IMR-90 (cell line): Measurements from ENCODE around the gene NXN. TPM values are rescaled to one million over a fixed set of nuclear protein-coding genes. Genes with fewer than 3 reads are reported as not detected.
A peak's percentile ranks its signal among the peaks of the same experiment; 100 is the strongest.

Source experiments
- ATAC-seq: fragments of 200-7000 bp; cut with Tn5 transposase; 2 replicates; pipeline ENCODE4 v1.9.1; 2020; ENCODE audit warnings: low read depth, mild to moderate bottlenecking, moderate library complexity
- BruUV-seq: library from RNA; stranded (reverse); fragments of 400-500 nt; replicated peaks from 2 replicates; lab custom pipeline; 2021; lab: Mats Ljungman, UMichigan
- CTCF ChIA-PET: fragments of 300-600 bp; formaldehyde crosslinking; extraction: SDS; loops from one replicate; lab custom pipeline; 2021; ENCODE audit warnings: antibody characterized with exemption; lab: Yijun Ruan, JAX
- POLR2A ChIA-PET: fragments of 300-600 bp; sonication (Branson Sonifier 250); formaldehyde crosslinking; loops from one replicate; lab custom pipeline; 2022; ENCODE audit warnings: antibody characterized with exemption; ENCODE audit not compliant: unreplicated experiment; lab: Charles Lee
- DNase-seq: peaks from one replicate; pipeline ENCODE4 v3.0.0; 2013
- H2AFZ ChIP-seq: replicated peaks from 2 replicates; pipeline ENCODE3; 2013; ENCODE audit warnings: low read length, mild to moderate bottlenecking; ENCODE audit not compliant: poor library complexity
- H2AK5ac ChIP-seq: 2 replicates; pipeline ENCODE4 v1.6.1; 2013; ENCODE audit warnings: low read depth, low read length, inconsistent platforms
- H2AK9ac ChIP-seq: replicated peaks from 2 replicates; pipeline ENCODE3; 2013; ENCODE audit warnings: mild to moderate bottlenecking, low read depth, low read length, moderate library complexity; ENCODE audit not compliant: poor library complexity
- H2BK120ac ChIP-seq: 2 replicates; pipeline ENCODE4 v1.6.1; 2013; ENCODE audit warnings: low read depth, low read length, inconsistent platforms
- H2BK15ac ChIP-seq: 3 replicates; pipeline ENCODE4 v1.6.1; 2013; ENCODE audit warnings: low read depth, low read length, inconsistent platforms
- H2BK20ac ChIP-seq: 2 replicates; pipeline ENCODE4 v1.6.1; 2013; ENCODE audit warnings: low read depth, mild to moderate bottlenecking, inconsistent platforms, low read length, moderate library complexity
- H2BK5ac ChIP-seq: 2 replicates; pipeline ENCODE4 v1.6.1; 2013; ENCODE audit warnings: mild to moderate bottlenecking, low read depth, low read length, inconsistent platforms; ENCODE audit not compliant: poor library complexity, severe bottlenecking
- H3K14ac ChIP-seq: replicated peaks from 2 replicates; pipeline ENCODE4 v1.6.1; 2013; ENCODE audit warnings: low read depth, low read length, inconsistent platforms
- H3K18ac ChIP-seq: 2 replicates; pipeline ENCODE4 v1.6.1; 2013; ENCODE audit warnings: low read depth, low read length, control low read depth
- H3K23ac ChIP-seq: 2 replicates; pipeline ENCODE4 v1.6.1; 2013; ENCODE audit warnings: low read depth, low read length, inconsistent platforms
- H3K27ac ChIP-seq: 2 replicates; pipeline ENCODE4 v1.5.1; 2013; ENCODE audit warnings: mild to moderate bottlenecking, control low read depth, low read length; ENCODE audit not compliant: insufficient read depth
- H3K27me3 ChIP-seq: 2 replicates; pipeline ENCODE4 v1.6.1; 2013; ENCODE audit warnings: low read length; ENCODE audit not compliant: control insufficient read depth, insufficient read depth
- H3K36me3 ChIP-seq: 2 replicates; pipeline ENCODE4 v1.6.1; 2013; ENCODE audit warnings: low read length, mixed read lengths; ENCODE audit not compliant: control insufficient read depth, insufficient read depth
- H3K4ac ChIP-seq: 2 replicates; pipeline ENCODE4 v1.6.1; 2013; ENCODE audit warnings: low read depth, low read length, inconsistent platforms
- H3K4me1 ChIP-seq: 2 replicates; pipeline ENCODE4 v1.6.1; 2013; ENCODE audit warnings: low read length, mixed read lengths; ENCODE audit not compliant: control insufficient read depth, insufficient read depth
- H3K4me2 ChIP-seq: 2 replicates; pipeline ENCODE4 v1.6.1; 2013; ENCODE audit warnings: low read depth, mild to moderate bottlenecking, control low read depth, low read length, moderate library complexity
- H3K4me3 ChIP-seq: 2 replicates; pipeline ENCODE4 v1.5.1; 2013; ENCODE audit warnings: low read depth, mild to moderate bottlenecking, control low read depth, low read length, moderate library complexity; ENCODE audit not compliant: insufficient read depth
- H3K56ac ChIP-seq: 2 replicates; pipeline ENCODE4 v1.6.1; 2013; ENCODE audit warnings: low read length, inconsistent platforms; ENCODE audit not compliant: insufficient read depth; ENCODE audit errors: extremely low read depth
- H3K79me1 ChIP-seq, 2 experiments: 2 replicates each; pipeline ENCODE4 v1.6.1; 2013; ENCODE audit warnings: low read length in 2 of 2, inconsistent platforms in 1 of 2, low read depth in 1 of 2
- H3K9ac ChIP-seq: 2 replicates; pipeline ENCODE4 v1.6.1; 2013; ENCODE audit warnings: low read depth, low read length, control low read depth
- H3K9me1 ChIP-seq: 2 replicates; pipeline ENCODE4 v1.6.1; 2013; ENCODE audit warnings: low read length, inconsistent platforms; ENCODE audit not compliant: insufficient read depth
- H3K9me3 ChIP-seq: 2 replicates; pipeline ENCODE4 v1.6.1; 2013; ENCODE audit warnings: low read length; ENCODE audit not compliant: control insufficient read depth, insufficient read depth
- H4K20me1 ChIP-seq: 2 replicates; pipeline ENCODE4 v1.6.1; 2013; ENCODE audit warnings: low read length, inconsistent platforms; ENCODE audit not compliant: insufficient read depth
- H4K5ac ChIP-seq: 2 replicates; pipeline ENCODE4 v1.6.1; 2013; ENCODE audit warnings: mild to moderate bottlenecking, low read depth, low read length, control low read depth
- H4K8ac ChIP-seq, 2 experiments: 2 replicates each; pipeline ENCODE4 v1.6.1; 2013; ENCODE audit warnings: low read depth in 2 of 2, low read length in 2 of 2, control low read depth in 1 of 2, inconsistent platforms in 1 of 2
- H4K91ac ChIP-seq: 2 replicates; pipeline ENCODE4 v1.6.1; 2013; ENCODE audit warnings: low read depth, low read length, inconsistent platforms; ENCODE audit not compliant: insufficient read depth
- CEBPB ChIP-seq: IDR thresholded peaks from 2 replicates; pipeline ENCODE4 v1.6.1; 2012; ENCODE audit warnings: low read depth, low read length, improper control_type of control experiment
- CTCF ChIP-seq: conservative IDR thresholded peaks from 2 replicates; pipeline ENCODE4 v1.5.1; 2012; ENCODE audit warnings: mild to moderate bottlenecking, low read depth, low read length, improper control_type of control experiment
- MAFK ChIP-seq: IDR thresholded peaks from 2 replicates; pipeline ENCODE4 v1.6.1; 2012; ENCODE audit warnings: low read depth, low read length, improper control_type of control experiment
- MAZ ChIP-seq: IDR thresholded peaks from 2 replicates; pipeline ENCODE4 v1.6.1; 2012; ENCODE audit warnings: low read depth, mild to moderate bottlenecking, low read length, improper control_type of control experiment, moderate library complexity, borderline replicate concordance
- MXI1 ChIP-seq: IDR thresholded peaks from 2 replicates; pipeline ENCODE4 v1.6.1; 2012; ENCODE audit warnings: low read depth, mild to moderate bottlenecking, low read length, moderate library complexity, borderline replicate concordance
- POLR2A ChIP-seq: IDR thresholded peaks from 2 replicates; pipeline ENCODE4 v1.6.1; 2012; ENCODE audit warnings: mild to moderate bottlenecking, low read depth, low read length
- RAD21 ChIP-seq: IDR thresholded peaks from 2 replicates; pipeline ENCODE4 v1.6.1; 2012; ENCODE audit warnings: low read length, improper control_type of control experiment
- RCOR1 ChIP-seq: IDR thresholded peaks from 2 replicates; pipeline ENCODE4 v1.6.1; 2012; ENCODE audit warnings: mild to moderate bottlenecking, low read length, improper control_type of control experiment; ENCODE audit not compliant: insufficient replicate concordance
- SMC3 ChIP-seq: fragments of 150-350 bp; IDR thresholded peaks from 2 replicates; pipeline ENCODE4 v1.6.1; 2016; ENCODE audit warnings: low read depth, mild to moderate bottlenecking, antibody characterized with exemption, low read length, moderate library complexity
- WGBS, 2 experiments: methylation state at CpG; one replicate each; pipeline versions ENCODE4 v1.1.5 to v1.1.7; 2013; ENCODE audit warnings: missing lambda C conversion rate in 2 of 2; ENCODE audit not compliant: insufficient read length in 1 of 2; ENCODE audit errors: extremely low coverage in 2 of 2; 5-methylcytosine and 5-hydroxymethylcytosine counted together
- dilution Hi-C: fragments of 300-500 bp; cut with HindIII; formaldehyde crosslinking; loops from one replicate; pipeline ENCODE4 v1.14.3; 2018; ENCODE audit warnings: low sequenced_read_pairs; ENCODE audit not compliant: unreplicated experiment
- in situ Hi-C: fragments of 300-500 bp; cut with MboI; formaldehyde crosslinking; loops from 3 replicates; pipeline ENCODE4 v1.14.3; 2019; ENCODE audit warnings: low sequenced_read_pairs, inconsistent platforms, mixed read lengths
- intact Hi-C: fragments of 100-400 bp; cut with micrococcal nuclease; formaldehyde crosslinking; loops from 2 replicates; pipeline ENCODE4 v1.10.0; 2022
- polyA plus RNA-seq, 3 experiments: library from polyadenylated mRNA; depleted of rRNA; stranded (reverse); fragments of >200 nt; gene quantifications; 2 replicates each; pipeline ENCODE4 v1.2.3, GENCODE V29; 2012; ENCODE audit warnings: low replicate concordance in 1 of 3
- total RNA-seq: library from RNA; depleted of rRNA; stranded (reverse); fragments of >200 nt; gene quantifications from 2 replicates; pipeline ENCODE4 v1.2.3, GENCODE V29; 2012

Gene NXN
- total and polyA plus RNA-seq, 2 of the 4 experiments (the other 2 are of a cell fraction) = 52.5 to 116 TPM

DNA sequence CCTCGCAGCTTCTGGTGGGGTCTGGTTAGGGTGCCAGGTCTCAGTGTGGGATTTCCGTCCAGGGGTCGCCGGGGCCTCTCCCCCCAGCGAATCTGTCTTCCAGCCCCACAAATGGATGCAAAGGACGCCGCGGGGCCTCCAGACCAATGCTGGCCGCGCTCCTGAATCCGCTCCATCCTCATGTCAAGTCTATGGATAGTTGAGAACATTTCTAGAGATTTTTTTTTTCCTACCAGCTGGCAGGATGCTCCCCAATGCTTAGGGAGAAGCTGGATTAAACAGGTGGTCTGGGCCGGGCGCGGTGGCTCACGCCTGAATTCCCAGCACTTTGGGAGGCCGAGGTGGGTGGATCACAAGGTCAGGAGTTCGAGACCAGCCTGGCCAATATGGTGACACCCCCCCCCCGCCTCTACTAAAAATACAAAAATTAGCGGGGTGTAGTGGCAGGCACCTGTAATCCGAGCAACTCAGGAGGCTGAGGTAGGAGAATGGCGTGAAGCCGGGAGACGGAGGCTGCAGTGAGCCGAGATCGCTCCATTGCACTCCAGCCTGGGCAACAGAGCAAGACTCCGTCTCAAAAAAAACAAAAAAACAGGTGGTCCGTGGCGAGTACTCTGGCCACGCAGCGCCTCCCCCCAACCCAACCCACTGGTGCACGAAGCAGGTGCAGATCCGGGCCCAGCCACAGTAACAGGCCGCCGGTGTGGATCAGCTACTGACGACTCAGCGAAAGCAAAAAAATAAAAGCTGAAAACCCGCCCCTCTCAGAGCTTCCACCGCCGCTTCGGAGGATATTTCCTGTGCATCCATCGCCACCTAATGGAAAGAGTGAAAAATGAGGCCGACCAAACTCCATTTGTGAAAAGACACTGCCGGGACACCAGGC is 1.1 kb upstream of the NXN start:
- Histone ChIP-seq H3K79me1 (peaks cover 0 to 17% of the 10 kb centered on the region in 2 experiments; a peak in 2 of 4 replicates), H3K4me1 (peaks cover 4% of the 10 kb centered on the region), H3K14ac (no peak overlapping the region), H3K56ac (no peak overlapping the region), H3K36me3 (peaks cover under 1% of the 10 kb centered on the region; the same call in 1 of the 2 replicates), H2AFZ (peak overlapping the region; percentile 90), H3K4ac (peak overlapping the region; percentile 80), H4K91ac (no peak overlapping the region), H2BK20ac (no peak overlapping the region), H3K27me3 (no peaks in the 10 kb centered on the region), H3K23ac (no peak overlapping the region), H2AK5ac (peak overlapping the region; percentile 64), H3K9me1 (0 out of 2 replicates have a peak, but pooled peaks cover under 1% of the 10 kb centered on the region), H4K20me1 (peaks cover 29% of the 10 kb centered on the region), H3K4me3 (peak overlapping the region; percentile 57; the same call in 1 of the 2 replicates), H4K5ac (peak overlapping the region; percentile 42; the same call in 1 of the 2 replicates), H3K9ac (peak overlapping the region; percentile 53), H2BK15ac (no peak overlapping the region), H3K9me3 (no peaks in the 10 kb centered on the region), H2BK5ac (peak overlapping the region; percentile 23), H2AK9ac (peak overlapping the region; percentile 51), H2BK120ac (no peak overlapping the region; the same call in 1 of the 2 replicates), H3K18ac (no peak overlapping the region; the same call in 1 of the 2 replicates), H4K8ac (peak overlapping the region in 1 of 2 experiments; percentile 63; a peak in 2 of 4 replicates), H3K4me2 (peak overlapping the region; percentile 67), H3K27ac (peak overlapping the region; percentile 42)
- ChIA-PET CTCF (interaction anchor here (0.7 to 1.9 kb wide), 13 partner anchors 9 to 282 kb away, joined by 3 to 14 read pairs (median 5); partner anchors contain the start of genes GLOD4, MRM3 and TIMM22), POLR2A (interaction anchor here (0.6 to 0.7 kb wide), 2 partner anchors 102 to 254 kb away, joined by 3 to 5 read pairs; no protein-coding TSS in a partner anchor)
- TF ChIP-seq POLR2A (no peak), MAFK (peak; percentile 67), MAZ (peak; percentile 45; the same call in 1 of the 2 replicates), SMC3 (peak; percentile 86), RAD21 (peak; percentile 93), CTCF (peak; percentile 90), MXI1 (no peak), CEBPB (no peak), RCOR1 (no peak)
- BruUV-seq = no TSS peak
- dilution Hi-C loops (loop anchor here (25.0 kb wide), 1 partner anchor 193 kb away; the partner anchor contains the start of genes GLOD4 and MRM3), intact Hi-C loops (loop anchor here (1.0 to 5.0 kb wide), 5 partner anchors 186 to 568 kb away; partner anchors contain the start of gene TLCD3A), in situ Hi-C loops (loop anchor here (5.0 kb wide), 1 partner anchor 193 kb away; no protein-coding TSS in a partner anchor)
- ATAC-seq (peak; percentile 35), DNase-seq (peak; percentile 82)
- WGBS, 2 experiments = 28% methylated on average over 16 of the region's 43 CpGs; no CpG with 5 or more reads in 1 of the 2 experiments
